Measurements from ENCODE around the gene GNB1. TPM values are rescaled to one million over a fixed set of nuclear protein-coding genes. Genes with fewer than 3 reads are reported as not detected.

The GNB1 gene
- total and polyA plus RNA-seq, 8 donors, result 42.3 to 160 (median 86.8) TPM

- Histone ChIP-seq H3K27me3 (no peaks in the 10 kb centered on the region), H3K4me3 (no peak overlapping the region), H3K9me3 (no peaks in the 10 kb centered on the region), H3K36me3 (peaks cover 0 to 16% (median 7%) of the 10 kb centered on the region in 3 donors), H3K27ac (no peak overlapping the region), H3K4me1 (no peaks in the 10 kb centered on the region)
- no peak for FAIRE-seq
- TF ChIP-seq CTCF (IDR thresholded peaks at IDR 0.05), result no peak
- 95 to 97% methylated on average over 6 of the region's 6 CpGs for WGBS, 2 donors
- intact Hi-C loops (cut with DNase I), result no loop called here
- DNase-seq, result peak in 1 of 6 donors; percentile 18
- no peak for ATAC-seq
Measured at GRCh38 chr1:1819762-1820161, 71.1 kb downstream of the GNB1 start.

- H3K27me3 ChIP-seq, result no peaks in the 10 kb centered on the region
- H3K4me3 ChIP-seq, result no peak overlapping the region
- DNase-seq (no peak), FAIRE-seq (no peak), ATAC-seq (no peak)
- H3K9me3 ChIP-seq, result no peaks in the 10 kb centered on the region
- TF ChIP-seq CTCF (IDR thresholded peaks at IDR 0.05), result no peak
- no peaks in the 10 kb centered on the region for H3K4me1 ChIP-seq
- peaks cover 0 to 31% (median 7%) of the 10 kb centered on the region in 3 donors for H3K36me3 ChIP-seq
- no peak overlapping the region for H3K27ac ChIP-seq
- WGBS, 2 donors, result 82 to 93% methylated on average over 3 of the region's 3 CpGs
- intact Hi-C loops (cut with DNase I), result no loop called here
Measured at GRCh38 chr1:1817221-1817620, 73.7 kb downstream of the GNB1 start.

GRCh38 chr1:1815606-1816281 is 75.1 kb downstream of the GNB1 start:
- no peaks in the 10 kb centered on the region for H3K4me1 ChIP-seq
- intact Hi-C loops (cut with DNase I), result no loop called here
- peaks cover 0 to 31% (median 7%) of the 10 kb centered on the region in 3 donors for H3K36me3 ChIP-seq
- H3K27me3 ChIP-seq, result no peaks in the 10 kb centered on the region
- H3K4me3 ChIP-seq, result no peak overlapping the region
- FAIRE-seq, result no peak
- no peaks in the 10 kb centered on the region for H3K9me3 ChIP-seq
- H3K27ac ChIP-seq, result no peak overlapping the region
- no peak for ATAC-seq
- DNase-seq, result no peak
- 92 to 95% methylated on average over 14 of the region's 14 CpGs for WGBS, 2 donors
- no peak for TF ChIP-seq CTCF (IDR thresholded peaks at IDR 0.05)

GRCh38 chr1:1809489-1809888 is 81.4 kb downstream of the GNB1 start:
- no peaks in the 10 kb centered on the region for H3K27me3 ChIP-seq
- intact Hi-C loops (cut with DNase I), result no loop called here
- WGBS, 2 donors, result 91 to 94% methylated on average over 6 of the region's 6 CpGs
- peaks cover 5 to 29% (median 8%) of the 10 kb centered on the region in 3 donors for H3K36me3 ChIP-seq
- no peaks in the 10 kb centered on the region for H3K4me1 ChIP-seq
- no peaks in the 10 kb centered on the region for H3K9me3 ChIP-seq
- H3K4me3 ChIP-seq, result no peak overlapping the region
- no peak for TF ChIP-seq CTCF (IDR thresholded peaks at IDR 0.05)
- no peak overlapping the region for H3K27ac ChIP-seq
- no peak for ATAC-seq
- no peak for DNase-seq
- FAIRE-seq, result no peak

- Histone ChIP-seq H3K36me3 (peaks cover 5 to 27% (median 16%) of the 10 kb centered on the region in 3 donors), H3K4me1 (no peaks in the 10 kb centered on the region), H3K4me3 (no peak overlapping the region), H3K27ac (no peak overlapping the region), H3K9me3 (no peaks in the 10 kb centered on the region), H3K27me3 (no peaks in the 10 kb centered on the region)
- ATAC-seq (no peak), FAIRE-seq (no peak), DNase-seq (no peak)
- WGBS, 2 donors, result 94% methylated on average over 10 of the region's 10 CpGs
- TF ChIP-seq CTCF (IDR thresholded peaks at IDR 0.05), result no peak
- intact Hi-C loops (cut with DNase I), result no loop called here
Measured at GRCh38 chr1:1808206-1808605, 82.7 kb downstream of the GNB1 start.

All from pancreas (tissue), 10 donors.